GM15510 (cell line): Measurements from ENCODE around the gene RNF113B.

Experiments
- POLR2A ChIP-seq: IDR thresholded peaks from 3 replicates; pipeline ENCODE4 v1.6.1; 2011; ENCODE audit warnings: borderline replicate concordance; ENCODE audit not compliant: insufficient read length; ENCODE audit errors: extremely low read depth

The RNF113B gene

DNA sequence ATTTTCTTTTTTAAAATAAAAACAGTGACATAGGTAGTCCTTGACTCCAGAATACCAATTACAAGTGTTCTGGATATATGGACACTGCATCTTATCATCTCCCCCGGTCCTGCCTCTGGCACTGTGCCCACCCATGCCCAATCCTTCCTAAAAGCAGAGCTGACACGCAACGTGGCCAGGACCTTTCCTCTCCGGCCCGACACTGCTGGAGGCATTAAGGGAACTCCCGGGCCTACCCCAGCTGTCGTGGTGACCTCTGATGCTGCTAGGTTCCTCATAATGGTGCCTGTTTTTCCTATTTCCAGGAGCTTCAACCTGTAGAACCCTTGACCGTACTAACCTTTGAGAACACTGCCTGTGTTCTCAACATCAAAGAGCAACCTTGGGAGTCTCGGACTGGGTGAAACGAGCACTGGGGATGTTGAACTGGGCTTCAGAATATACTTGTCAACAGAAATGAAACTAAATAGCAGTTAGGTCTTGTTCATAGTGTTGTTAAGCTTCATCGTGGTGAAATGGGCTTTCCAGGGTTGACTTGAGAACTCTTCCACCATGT, 13.9 kb upstream of the RNF113B start:
- no peak for TF ChIP-seq POLR2A

DNA sequence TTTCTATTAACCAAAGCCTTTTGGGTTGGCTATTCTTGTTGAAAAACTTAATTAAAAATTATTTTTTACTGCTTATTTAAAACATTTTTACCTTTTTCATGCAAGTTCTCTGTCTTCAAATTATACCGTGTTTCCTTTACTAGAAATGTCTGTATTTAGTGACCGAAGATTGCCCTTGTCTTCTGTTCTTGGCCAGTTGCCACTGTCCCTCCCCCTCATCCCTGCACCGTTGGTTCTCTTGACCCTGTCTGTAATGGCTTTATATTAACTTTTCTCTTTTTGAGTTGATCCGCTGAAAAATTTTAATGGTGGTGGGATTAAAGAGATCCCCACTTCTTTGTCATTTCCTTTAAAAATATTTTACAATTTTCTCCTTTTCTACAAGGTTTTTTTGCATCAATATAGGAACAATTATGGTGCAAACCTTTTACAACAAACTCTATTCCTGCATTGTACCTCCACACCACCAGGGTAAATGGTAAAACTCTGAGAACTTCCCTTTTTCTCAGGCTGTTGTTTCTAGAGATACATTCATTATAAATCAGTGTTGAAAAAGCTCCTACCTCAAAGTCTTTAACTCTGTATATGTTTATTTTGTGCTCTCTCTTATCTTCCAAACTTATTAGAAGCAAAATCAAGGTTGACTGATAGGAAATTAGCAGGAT, 12.9 kb upstream of the RNF113B start:
- no peak for TF ChIP-seq POLR2A

DNA sequence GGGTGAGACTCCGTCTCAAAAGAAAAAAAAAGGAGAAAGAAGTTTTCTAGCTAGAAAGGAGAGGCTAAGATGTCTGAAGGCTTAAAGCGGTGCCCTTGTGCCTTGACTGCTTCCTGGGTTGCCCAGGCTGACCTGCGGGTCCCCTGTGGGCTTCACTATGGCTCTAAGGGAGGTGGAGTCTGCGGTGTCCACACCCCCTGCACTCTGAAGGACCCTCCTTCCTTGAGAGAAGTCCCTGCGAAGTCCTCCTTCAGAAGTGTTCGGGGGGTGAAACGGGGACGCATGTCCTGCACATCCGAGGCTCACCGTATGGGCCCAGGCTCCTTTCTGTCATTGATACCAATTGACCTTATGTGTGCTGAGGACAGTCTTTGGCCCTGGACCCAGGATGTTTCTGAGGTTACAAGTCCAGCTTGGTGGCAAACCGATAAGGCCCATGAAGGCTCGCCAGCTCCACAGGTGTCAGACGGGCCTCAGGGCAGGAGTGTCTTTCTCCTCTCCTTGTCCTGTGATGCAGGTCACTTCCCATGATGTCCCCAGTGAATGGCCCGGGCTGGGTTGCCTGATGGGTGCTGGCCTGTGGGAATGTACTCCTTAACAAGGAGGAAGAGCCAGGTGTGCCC, 11.6 kb upstream of the RNF113B start:
- TF ChIP-seq POLR2A: no peak

DNA sequence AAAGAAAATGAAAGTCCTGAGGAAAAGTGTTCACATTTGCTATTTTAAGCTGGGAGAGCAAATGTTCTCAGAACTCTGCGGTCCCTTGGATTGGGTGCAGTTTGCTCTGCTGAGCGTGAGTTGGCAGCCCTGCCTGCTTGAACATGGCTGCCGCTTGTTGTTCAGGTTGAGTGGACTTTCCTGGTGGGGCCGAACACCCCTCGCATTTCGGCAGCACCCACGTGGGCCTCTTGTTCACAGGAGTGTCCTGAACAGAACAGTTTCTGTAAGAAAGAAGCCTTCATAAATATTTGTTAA, 10.8 kb upstream of the RNF113B start:
- TF ChIP-seq POLR2A: no peak

DNA sequence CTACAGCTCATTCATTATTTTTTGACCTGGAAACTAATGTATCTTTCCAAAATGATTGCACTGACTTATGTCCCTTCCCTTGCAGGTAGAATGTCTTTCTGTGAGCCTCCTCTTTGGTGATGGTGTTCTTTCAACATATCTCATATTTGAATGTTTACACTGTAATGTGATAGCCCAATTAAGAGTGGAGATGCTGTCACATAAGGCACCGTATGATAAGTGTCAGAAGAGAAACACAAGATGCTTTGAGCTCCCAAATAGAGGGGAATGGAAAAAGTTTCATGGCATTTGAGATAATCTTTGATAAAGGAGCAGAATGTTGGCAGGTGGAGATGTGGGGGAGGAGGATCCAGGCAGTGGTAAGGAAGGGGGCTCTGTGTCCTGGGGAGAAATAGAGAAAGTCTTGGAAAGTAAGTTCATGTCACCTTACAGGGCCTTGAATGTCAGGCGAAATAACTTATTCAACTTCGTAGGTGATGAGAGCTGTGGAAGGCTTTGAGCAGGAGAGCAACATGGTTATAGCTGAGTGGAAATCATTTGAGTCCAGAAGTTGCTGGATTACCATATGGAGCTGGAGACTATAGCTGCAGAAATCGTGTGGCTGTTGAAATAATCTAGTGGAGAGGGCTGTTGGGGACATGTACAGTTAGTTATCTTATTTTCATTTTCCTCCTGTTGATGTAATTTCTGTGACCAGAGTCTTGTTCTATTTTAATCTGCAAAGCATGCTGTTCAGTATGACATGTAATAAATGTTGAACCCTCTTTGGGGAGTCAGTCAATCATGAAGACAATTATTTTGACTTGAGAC, 10.3 kb upstream of the RNF113B start:
- no peak for TF ChIP-seq POLR2A

DNA sequence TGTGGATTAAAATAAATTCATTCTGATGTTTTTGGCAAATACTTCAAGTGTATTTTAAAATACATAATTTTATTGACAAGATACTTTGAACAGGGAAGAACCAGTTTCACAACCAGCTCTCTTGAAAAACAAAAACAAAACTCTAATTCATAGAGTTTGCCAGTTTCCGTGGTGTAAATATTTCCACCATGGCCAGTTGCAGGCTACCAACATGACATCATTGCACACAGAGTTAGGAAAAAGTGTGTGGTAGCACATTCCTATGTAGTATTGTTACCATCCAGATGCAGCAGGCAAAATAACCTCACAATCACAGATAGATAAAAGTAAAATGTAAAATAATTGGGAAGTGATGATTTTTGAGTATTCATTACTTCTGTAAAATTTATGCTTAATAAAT, 7.7 kb upstream of the RNF113B start:
- TF ChIP-seq POLR2A: no peak

DNA sequence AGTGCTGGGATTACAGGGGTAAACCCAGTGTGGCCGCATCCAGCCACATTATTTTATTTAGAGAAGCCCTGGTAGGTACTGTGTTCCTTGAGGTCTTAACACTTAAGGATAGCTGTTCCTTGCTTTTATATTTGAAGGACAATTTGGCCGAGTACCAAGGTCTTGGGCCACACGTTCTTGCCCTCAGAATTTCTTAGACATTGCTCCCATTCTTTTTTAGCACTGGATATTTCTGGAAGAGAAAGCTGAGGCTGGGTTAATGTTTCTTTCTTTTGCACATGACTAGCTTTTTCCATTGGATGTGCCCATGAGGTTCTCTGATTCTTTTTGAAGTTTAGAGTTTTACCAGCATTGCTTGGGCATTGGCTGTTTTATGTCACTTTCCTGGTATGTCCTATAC, 5.5 kb upstream of the RNF113B start:
- TF ChIP-seq POLR2A: no peak

DNA sequence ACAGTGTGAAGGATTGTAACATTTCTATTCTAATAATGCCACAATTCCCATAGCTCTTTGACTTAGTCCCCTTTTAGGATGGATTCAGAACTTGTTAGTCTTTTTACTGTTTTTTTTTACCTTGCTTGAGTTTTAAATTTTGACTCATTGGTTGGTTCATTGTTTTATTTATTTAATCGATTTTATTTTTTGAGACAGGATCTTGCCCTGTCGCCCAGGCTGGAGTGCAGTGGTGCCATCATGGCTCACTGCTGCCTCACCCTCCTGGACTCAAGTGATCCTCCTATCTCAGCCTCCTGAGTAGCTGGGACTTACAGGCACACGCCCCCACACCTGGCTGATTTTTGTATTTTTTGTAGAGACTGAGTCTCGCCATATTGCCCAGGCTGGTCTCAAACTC, 5.1 kb upstream of the RNF113B start:
- no peak for TF ChIP-seq POLR2A

DNA sequence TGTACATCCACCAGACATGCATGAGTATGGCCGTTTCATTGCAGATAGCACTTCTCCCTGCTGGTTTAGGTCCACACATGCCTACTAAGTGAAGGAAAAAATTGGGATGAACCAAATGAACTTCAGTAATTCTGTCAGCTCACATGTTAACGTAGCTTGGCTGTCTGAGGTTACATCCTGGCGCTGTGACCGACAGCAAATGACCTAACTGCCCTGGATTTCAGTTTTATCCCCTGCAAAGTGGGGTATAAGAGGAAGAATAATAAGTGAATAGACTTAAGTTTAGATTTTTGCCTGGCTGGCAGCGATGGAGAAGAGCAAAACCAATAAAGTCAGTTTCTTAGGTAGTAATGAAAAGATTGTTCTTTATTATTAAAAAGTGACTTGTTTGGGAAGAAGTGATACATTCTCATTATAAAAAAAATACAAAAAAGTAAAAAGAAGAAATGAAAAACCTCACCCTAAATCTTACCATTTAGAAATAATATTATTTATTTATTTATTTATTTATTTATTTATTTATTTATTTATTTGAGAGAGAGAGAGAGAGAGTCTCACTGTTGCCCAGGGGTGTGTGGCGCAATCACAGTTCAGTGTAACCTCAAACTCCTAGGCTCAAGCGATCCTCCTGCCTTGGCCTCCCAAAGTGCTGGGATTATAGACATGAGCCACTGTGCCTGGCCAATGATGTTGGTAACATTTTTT, 4.2 kb upstream of the RNF113B start:
- no peak for TF ChIP-seq POLR2A

DNA sequence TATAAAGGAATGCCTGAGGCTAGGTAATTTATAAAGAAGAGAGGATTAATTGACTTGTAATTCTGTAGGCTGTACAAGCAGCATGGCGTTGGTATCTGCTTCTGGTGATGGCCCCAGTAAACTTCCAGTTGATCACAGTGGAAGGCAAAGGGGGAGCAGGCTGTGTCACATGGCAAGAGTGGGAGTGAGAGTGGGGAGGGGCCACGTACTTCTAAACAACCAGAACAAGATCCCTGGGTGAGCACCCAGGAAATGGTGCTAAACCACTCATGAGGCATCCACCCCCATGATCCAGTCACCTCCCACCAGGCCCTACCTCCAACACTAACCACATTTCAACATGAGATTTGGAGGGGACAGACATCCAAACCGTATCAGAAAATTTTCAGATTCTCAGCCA, 3.0 kb upstream of the RNF113B start:
- no peak for TF ChIP-seq POLR2A

DNA sequence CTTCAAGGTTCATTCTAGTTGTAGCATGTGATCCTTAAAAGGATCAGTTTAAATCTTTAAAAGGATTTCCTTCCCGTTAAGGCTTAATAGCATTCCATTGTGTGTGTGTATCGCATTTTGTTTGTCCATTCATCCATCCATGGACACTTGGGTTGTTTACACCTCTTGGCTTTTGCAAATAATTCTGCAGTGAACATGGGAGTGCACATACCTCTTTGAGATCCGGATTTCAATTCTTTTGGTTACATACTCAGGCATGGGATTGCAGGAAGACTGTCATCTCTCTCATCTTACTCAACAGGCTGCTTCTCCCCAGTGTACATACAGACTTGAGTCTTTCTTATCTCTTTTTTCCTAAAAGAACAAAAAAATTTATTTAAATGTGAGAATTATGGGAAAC, 1.2 kb downstream of the RNF113B start:
- TF ChIP-seq POLR2A: no peak

DNA sequence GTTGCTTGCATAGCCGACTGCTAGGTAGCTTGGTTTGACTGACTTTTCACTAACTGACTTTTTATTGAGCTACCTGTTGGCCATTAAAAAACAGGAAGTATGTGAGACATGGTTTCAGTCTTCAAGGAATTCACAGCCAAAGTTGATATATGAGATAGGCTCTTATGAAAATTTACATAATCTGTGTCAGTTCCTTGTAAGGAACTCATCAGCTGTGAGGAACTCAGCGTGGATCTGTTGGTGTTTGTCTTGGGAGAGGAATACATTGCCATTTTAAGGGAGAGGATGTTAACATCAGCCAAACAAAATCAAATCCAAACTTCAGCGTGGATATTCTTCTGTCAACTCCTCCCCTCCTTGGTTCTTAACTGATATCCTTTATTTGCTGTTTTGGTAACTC, 2.0 kb downstream of the RNF113B start:
- TF ChIP-seq POLR2A: no peak

DNA sequence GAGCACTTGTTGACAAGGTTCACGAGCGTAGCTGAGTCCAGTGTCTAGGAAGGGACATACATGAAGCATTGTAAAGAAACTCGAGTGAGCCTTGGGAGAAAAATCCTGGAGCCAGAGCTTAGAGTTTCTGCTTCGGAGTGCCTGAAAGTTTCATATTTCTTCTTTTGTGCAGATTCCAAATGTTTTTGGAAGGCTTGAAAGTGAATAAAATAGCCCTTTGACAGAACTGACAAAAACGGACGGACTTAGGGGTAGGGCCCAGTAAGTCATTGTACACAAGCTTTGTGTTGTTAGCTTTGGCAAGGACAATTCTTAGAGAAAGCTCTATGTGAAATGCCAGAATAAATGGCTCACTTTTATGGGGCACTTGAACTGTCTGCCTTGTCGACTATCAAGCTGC, 2.8 kb downstream of the RNF113B start:
- TF ChIP-seq POLR2A: no peak

DNA sequence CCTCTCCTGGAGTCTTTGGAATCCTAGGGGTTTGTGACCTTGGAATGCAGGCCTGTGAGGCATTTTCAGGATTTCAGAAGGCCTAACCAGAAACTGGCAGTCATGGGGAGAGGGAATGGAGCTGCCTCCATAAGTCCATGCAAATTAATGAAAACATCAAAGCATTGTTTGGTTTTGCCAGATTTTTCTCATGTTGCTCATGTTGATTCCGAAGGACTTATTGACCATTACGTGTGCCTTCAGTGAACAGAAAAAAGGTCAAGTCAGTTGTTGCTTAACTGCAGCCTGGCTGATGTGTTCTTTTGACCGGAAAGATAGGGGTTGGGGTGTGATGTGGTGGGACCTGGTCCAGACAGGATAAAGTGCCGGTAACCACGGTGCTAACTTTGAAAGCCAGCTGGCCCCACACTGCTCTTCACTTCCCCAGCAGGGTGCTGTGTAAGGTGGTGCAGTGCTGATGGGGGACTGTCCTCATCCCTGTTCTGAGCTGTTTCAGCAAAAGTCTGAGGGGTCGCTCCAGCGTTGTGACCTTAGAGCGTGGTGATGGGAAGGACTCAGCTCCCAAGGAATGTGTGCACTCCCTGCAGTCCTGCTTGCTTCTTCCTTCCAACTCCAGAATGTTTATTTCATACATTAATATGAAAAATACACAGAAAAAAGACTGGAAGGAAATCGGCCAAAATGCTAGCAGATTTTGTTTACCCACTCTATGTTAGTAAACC, 3.5 kb downstream of the RNF113B start:
- no peak for TF ChIP-seq POLR2A
